Vagina (tissue), 2 donors: ENCODE results near the gene TTLL3.

Source experiments
- POLR2A ChIP-seq, 2 donors: fragments of 450-650 bp; IDR thresholded peaks; one replicate each; pipeline ENCODE4 v1.6.1; 2017; ENCODE audit warnings: antibody characterized with exemption in 2 of 2, mild to moderate bottlenecking in 2 of 2, moderate library complexity in 2 of 2
- POLR2AphosphoS5 ChIP-seq, 2 donors: sonication (generic); formaldehyde crosslinking; IDR thresholded peaks; one replicate each; pipeline ENCODE4 v1.9.0; 2017; ENCODE audit warnings: antibody characterized with exemption in 2 of 2, mild to moderate bottlenecking in 2 of 2, low read depth in 1 of 2; ENCODE audit not compliant: insufficient read depth in 1 of 2
- TF ChIP-seq, protein P1 (sequence below), 3 experiments: fragments of 450-650 bp in 2 of 3; fragments of 200-600 bp in 1 of 3; sonication (generic) in 1 of 3; IDR thresholded peaks; one replicate each; pipeline ENCODE4 v1.5.1; 2017 to 2019; ENCODE audit warnings: antibody characterized with exemption in 3 of 3, mild to moderate bottlenecking in 2 of 3, moderate library complexity in 2 of 3

DNA sequence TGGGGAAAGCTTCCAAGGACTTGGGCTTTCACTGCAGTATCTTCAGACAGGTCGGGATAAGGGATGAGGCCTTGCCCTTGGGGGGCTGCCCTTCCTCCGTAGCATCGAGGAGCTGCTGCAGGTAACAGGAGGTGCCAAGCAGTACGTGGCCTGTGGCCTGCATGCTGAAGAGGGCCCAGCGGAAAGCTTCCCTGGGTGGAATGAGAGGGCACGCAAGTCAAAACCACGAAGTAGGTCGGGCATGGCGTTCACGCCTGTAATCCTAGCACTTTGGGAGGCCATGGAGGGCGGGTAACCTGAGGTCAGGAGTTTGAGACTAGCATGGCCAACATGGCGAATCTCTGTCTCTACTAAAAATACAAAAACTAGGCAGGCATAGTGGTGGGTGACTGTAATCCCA lies 57.0 kb downstream of the TTLL3 start:
- TF ChIP-seq, protein P1, sequence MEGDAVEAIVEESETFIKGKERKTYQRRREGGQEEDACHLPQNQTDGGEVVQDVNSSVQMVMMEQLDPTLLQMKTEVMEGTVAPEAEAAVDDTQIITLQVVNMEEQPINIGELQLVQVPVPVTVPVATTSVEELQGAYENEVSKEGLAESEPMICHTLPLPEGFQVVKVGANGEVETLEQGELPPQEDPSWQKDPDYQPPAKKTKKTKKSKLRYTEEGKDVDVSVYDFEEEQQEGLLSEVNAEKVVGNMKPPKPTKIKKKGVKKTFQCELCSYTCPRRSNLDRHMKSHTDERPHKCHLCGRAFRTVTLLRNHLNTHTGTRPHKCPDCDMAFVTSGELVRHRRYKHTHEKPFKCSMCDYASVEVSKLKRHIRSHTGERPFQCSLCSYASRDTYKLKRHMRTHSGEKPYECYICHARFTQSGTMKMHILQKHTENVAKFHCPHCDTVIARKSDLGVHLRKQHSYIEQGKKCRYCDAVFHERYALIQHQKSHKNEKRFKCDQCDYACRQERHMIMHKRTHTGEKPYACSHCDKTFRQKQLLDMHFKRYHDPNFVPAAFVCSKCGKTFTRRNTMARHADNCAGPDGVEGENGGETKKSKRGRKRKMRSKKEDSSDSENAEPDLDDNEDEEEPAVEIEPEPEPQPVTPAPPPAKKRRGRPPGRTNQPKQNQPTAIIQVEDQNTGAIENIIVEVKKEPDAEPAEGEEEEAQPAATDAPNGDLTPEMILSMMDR (IDR thresholded peaks at IDR 0.05): no peak
- TF ChIP-seq POLR2A (IDR thresholded peaks at IDR 0.05) (no peak), POLR2AphosphoS5 (IDR thresholded peaks at IDR 0.05; ENCODE audit: insufficient read depth in 1 of 2, low read depth in 1 of 2) (no peak)
